ENCODE results near the gene KCNIP4.

KCNIP4 gene

GRCh38 chr4:21763855-21764254, 184.7 kb downstream of the KCNIP4 start:
- CTCF ChIA-PET: interaction anchor here (1.9 kb wide), 1 partner anchor 13 kb away, joined by 6 read pairs; no protein-coding TSS in a partner anchor
- no peak for TF ChIP-seq FOXK2 (IDR thresholded peaks at IDR 0.05)
- no peak for TF ChIP-seq FOXM1 (IDR thresholded peaks at IDR 0.05; ENCODE audit: borderline replicate concordance)
- TF ChIP-seq BHLHE40 (IDR thresholded peaks at IDR 0.05; ENCODE audit: borderline replicate concordance): no peak
- TF ChIP-seq HDGF (IDR thresholded peaks at IDR 0.05; ENCODE audit: borderline replicate concordance): no peak
- TF ChIP-seq ARNT (IDR thresholded peaks at IDR 0.05): no peak
- TF ChIP-seq SUZ12 (IDR thresholded peaks at IDR 0.05): no peak
- TF ChIP-seq FOXA1 (IDR thresholded peaks at IDR 0.05): no peak
- no peak for TF ChIP-seq ZNF384 (IDR thresholded peaks at IDR 0.05)
- TF ChIP-seq TARDBP (IDR thresholded peaks at IDR 0.05): no peak
- no peak for TF ChIP-seq SP1 (IDR thresholded peaks at IDR 0.05)
- no peak for TF ChIP-seq L3MBTL2 (conservative IDR thresholded peaks at IDR 0.05)
- no peak for TF ChIP-seq LEF1 (IDR thresholded peaks at IDR 0.05; ENCODE audit: borderline replicate concordance)
- no peak for TF ChIP-seq ELF4 (IDR thresholded peaks at IDR 0.05)
- no peak for TF ChIP-seq PKNOX1 (IDR thresholded peaks at IDR 0.05)
- no peak for TF ChIP-seq NFRKB (IDR thresholded peaks at IDR 0.05)
- no peak for TF ChIP-seq CTBP1 (IDR thresholded peaks at IDR 0.05; ENCODE audit: borderline replicate concordance)
- POLR2A ChIA-PET: no interaction called here
- DNase-seq (ENCODE audit: extremely low spot score): no peak

GRCh38 chr4:21757248-21757647, 191.3 kb downstream of the KCNIP4 start:
- DNase-seq (ENCODE audit: extremely low spot score): no peak
- CTCF ChIA-PET: interaction anchor here (0.5 kb wide), 1 partner anchor 31 kb away, joined by 3 read pairs; no protein-coding TSS in a partner anchor
- TF ChIP-seq FOXK2 (IDR thresholded peaks at IDR 0.05) (no peak), LEF1 (IDR thresholded peaks at IDR 0.05; ENCODE audit: borderline replicate concordance) (no peak), NFRKB (IDR thresholded peaks at IDR 0.05) (no peak), TARDBP (IDR thresholded peaks at IDR 0.05) (no peak)
- POLR2A ChIA-PET: no interaction called here

- DNase-seq (ENCODE audit: extremely low spot score): no peak
- CTCF ChIA-PET: no interaction called here
- TF ChIP-seq L3MBTL2 (conservative IDR thresholded peaks at IDR 0.05): no peak
- no peak for TF ChIP-seq SUZ12 (IDR thresholded peaks at IDR 0.05)
- no peak for TF ChIP-seq TARDBP (IDR thresholded peaks at IDR 0.05)
- TF ChIP-seq CTBP1 (IDR thresholded peaks at IDR 0.05; ENCODE audit: borderline replicate concordance): no peak
- no peak for TF ChIP-seq LEF1 (IDR thresholded peaks at IDR 0.05; ENCODE audit: borderline replicate concordance)
- TF ChIP-seq BHLHE40 (IDR thresholded peaks at IDR 0.05; ENCODE audit: borderline replicate concordance): no peak
- no peak for TF ChIP-seq ELF4 (IDR thresholded peaks at IDR 0.05)
- POLR2A ChIA-PET: no interaction called here
Observed at GRCh38 chr4:21753084-21753760, 195.3 kb downstream of the KCNIP4 start.

GRCh38 chr4:21752616-21753015, 196.0 kb downstream of the KCNIP4 start:
- POLR2A ChIA-PET: no interaction called here
- CTCF ChIA-PET: no interaction called here
- no peak for TF ChIP-seq ZNF384 (IDR thresholded peaks at IDR 0.05)
- no peak for TF ChIP-seq ARNT (IDR thresholded peaks at IDR 0.05)
- no peak for TF ChIP-seq FOXK2 (IDR thresholded peaks at IDR 0.05)
- no peak for TF ChIP-seq NFRKB (IDR thresholded peaks at IDR 0.05)
- TF ChIP-seq TARDBP (IDR thresholded peaks at IDR 0.05): no peak
- no peak for TF ChIP-seq BHLHE40 (IDR thresholded peaks at IDR 0.05; ENCODE audit: borderline replicate concordance)
- no peak for TF ChIP-seq SUZ12 (IDR thresholded peaks at IDR 0.05)
- no peak for TF ChIP-seq ELF4 (IDR thresholded peaks at IDR 0.05)
- no peak for TF ChIP-seq L3MBTL2 (conservative IDR thresholded peaks at IDR 0.05)
- no peak for TF ChIP-seq LEF1 (IDR thresholded peaks at IDR 0.05; ENCODE audit: borderline replicate concordance)
- no peak for DNase-seq (ENCODE audit: extremely low spot score)

- POLR2A ChIA-PET: no interaction called here
- CTCF ChIA-PET: interaction anchor here (2.1 kb wide), 1 partner anchor 15 kb away, joined by 6 read pairs; no protein-coding TSS in a partner anchor
- no peak for DNase-seq (ENCODE audit: extremely low spot score)
- no peak for TF ChIP-seq CTBP1 (IDR thresholded peaks at IDR 0.05; ENCODE audit: borderline replicate concordance)
- no peak for TF ChIP-seq ELF4 (IDR thresholded peaks at IDR 0.05)
- TF ChIP-seq TARDBP (IDR thresholded peaks at IDR 0.05): no peak
- TF ChIP-seq FOXK2 (IDR thresholded peaks at IDR 0.05): no peak
- TF ChIP-seq BHLHE40 (IDR thresholded peaks at IDR 0.05; ENCODE audit: borderline replicate concordance): no peak
- no peak for TF ChIP-seq HDGF (IDR thresholded peaks at IDR 0.05; ENCODE audit: borderline replicate concordance)
- TF ChIP-seq SUZ12 (IDR thresholded peaks at IDR 0.05): no peak
- TF ChIP-seq LEF1 (IDR thresholded peaks at IDR 0.05; ENCODE audit: borderline replicate concordance): no peak
- TF ChIP-seq FOXA1 (IDR thresholded peaks at IDR 0.05): no peak
- no peak for TF ChIP-seq L3MBTL2 (conservative IDR thresholded peaks at IDR 0.05)
- TF ChIP-seq PKNOX1 (IDR thresholded peaks at IDR 0.05): no peak
- no peak for TF ChIP-seq SP1 (IDR thresholded peaks at IDR 0.05)
Observed at GRCh38 chr4:21749924-21750323, 198.6 kb downstream of the KCNIP4 start.

- CTCF ChIA-PET: no interaction called here
Observed at GRCh38 chr4:21749412-21749811, 199.2 kb downstream of the KCNIP4 start.

More at GRCh38 chr4:21749412-21749811, 199.2 kb downstream of the KCNIP4 start:
- DNase-seq (ENCODE audit: extremely low spot score): no peak
- POLR2A ChIA-PET: no interaction called here
- TF ChIP-seq LEF1 (IDR thresholded peaks at IDR 0.05; ENCODE audit: borderline replicate concordance) (no peak), FOXK2 (IDR thresholded peaks at IDR 0.05) (no peak), ELF4 (IDR thresholded peaks at IDR 0.05) (no peak), PKNOX1 (IDR thresholded peaks at IDR 0.05) (no peak), FOXA1 (IDR thresholded peaks at IDR 0.05) (no peak), SUZ12 (IDR thresholded peaks at IDR 0.05) (no peak), L3MBTL2 (conservative IDR thresholded peaks at IDR 0.05) (no peak), SP1 (IDR thresholded peaks at IDR 0.05) (no peak), HDGF (IDR thresholded peaks at IDR 0.05; ENCODE audit: borderline replicate concordance) (no peak), CTBP1 (IDR thresholded peaks at IDR 0.05; ENCODE audit: borderline replicate concordance) (no peak), BHLHE40 (IDR thresholded peaks at IDR 0.05; ENCODE audit: borderline replicate concordance) (no peak), ZNF384 (IDR thresholded peaks at IDR 0.05) (no peak), ARNT (IDR thresholded peaks at IDR 0.05) (no peak), NFRKB (IDR thresholded peaks at IDR 0.05) (no peak), TARDBP (IDR thresholded peaks at IDR 0.05) (no peak), FOXM1 (IDR thresholded peaks at IDR 0.05; ENCODE audit: borderline replicate concordance) (no peak)

All from HEK293T (cell line).